ENCODE measurements around the gene IRF2. TPM values are rescaled to one million over a fixed set of nuclear protein-coding genes. Genes with fewer than 3 reads are reported as not detected.

The IRF2 gene
- total and polyA plus RNA-seq, 5 donors = 16.8 to 39.3 (median 28.3) TPM

- Histone ChIP-seq H3K4me3 (ENCODE audit: low read length) (no peak overlapping the region), H3K9me3 (ENCODE audit: control insufficient read depth, low read length) (no peaks in the 10 kb centered on the region), H3K27ac (ENCODE audit: low read length) (no peak overlapping the region), H3K4me1 (ENCODE audit: control insufficient read depth, insufficient read depth, low read length) (peaks cover 24% of the 10 kb centered on the region), H3K27me3 (ENCODE audit: control insufficient read depth, insufficient read depth) (no peaks in the 10 kb centered on the region)
- WGBS = 88% methylated on average over 8 of the region's 8 CpGs
- intact Hi-C loops (cut with DNase I) = no loop called here
- no peak for DNase-seq
- no peak for ATAC-seq
Measured at GRCh38 chr4:184440595-184441358, 33.6 kb downstream of the IRF2 start.

GRCh38 chr4:184439856-184440594 lies 34.3 kb downstream of the IRF2 start:
- H3K9me3 ChIP-seq (ENCODE audit: control insufficient read depth, low read length) = no peaks in the 10 kb centered on the region

GRCh38 chr4:184439386-184439785 lies 35.0 kb downstream of the IRF2 start:
- H3K27ac ChIP-seq (ENCODE audit: low read length) = no peak overlapping the region
- peaks cover 20% of the 10 kb centered on the region for H3K4me1 ChIP-seq (ENCODE audit: control insufficient read depth, insufficient read depth, low read length)
- ATAC-seq = no peak
- H3K27me3 ChIP-seq (ENCODE audit: control insufficient read depth, insufficient read depth) = no peaks in the 10 kb centered on the region
- intact Hi-C loops (cut with DNase I) = no loop called here
- no peaks in the 10 kb centered on the region for H3K9me3 ChIP-seq (ENCODE audit: control insufficient read depth, low read length)
- DNase-seq = no peak
- no peak overlapping the region for H3K4me3 ChIP-seq (ENCODE audit: low read length)
- 78% methylated on average over 4 of the region's 4 CpGs for WGBS

More at GRCh38 chr4:184439856-184440594, 34.3 kb downstream of the IRF2 start:
- DNase-seq (peak in 2 of 3 donors; percentile 61 to 64), ATAC-seq (peak in 1 of 2 donors; percentile 62)
- Histone ChIP-seq H3K27ac (ENCODE audit: low read length) (no peak overlapping the region), H3K4me3 (ENCODE audit: low read length) (no peak overlapping the region), H3K27me3 (ENCODE audit: control insufficient read depth, insufficient read depth) (no peaks in the 10 kb centered on the region), H3K4me1 (ENCODE audit: control insufficient read depth, insufficient read depth, low read length) (peaks cover 23% of the 10 kb centered on the region)
- whole genome bisulfite sequencing = 57% methylated on average over 20 of the region's 20 CpGs
- intact Hi-C loops (cut with DNase I) = no loop called here

GRCh38 chr4:184438375-184438774 lies 36.0 kb downstream of the IRF2 start:
- Histone ChIP-seq H3K4me1 (ENCODE audit: control insufficient read depth, insufficient read depth, low read length) (peaks cover 20% of the 10 kb centered on the region), H3K27ac (ENCODE audit: low read length) (no peak overlapping the region), H3K4me3 (ENCODE audit: low read length) (no peak overlapping the region), H3K27me3 (ENCODE audit: control insufficient read depth, insufficient read depth) (no peaks in the 10 kb centered on the region), H3K9me3 (ENCODE audit: control insufficient read depth, low read length) (no peaks in the 10 kb centered on the region)
- no peak for ATAC-seq
- intact Hi-C loops (cut with DNase I) = no loop called here
- DNase-seq = peak in 1 of 3 donors; percentile 53
- 66% methylated on average over 9 of the region's 9 CpGs for WGBS

GRCh38 chr4:184437565-184438265 lies 36.6 kb downstream of the IRF2 start:
- no peaks in the 10 kb centered on the region for H3K27me3 ChIP-seq (ENCODE audit: control insufficient read depth, insufficient read depth)
- no peak overlapping the region for H3K27ac ChIP-seq (ENCODE audit: low read length)
- no peaks in the 10 kb centered on the region for H3K9me3 ChIP-seq (ENCODE audit: control insufficient read depth, low read length)
- 65% methylated on average over 11 of the region's 11 CpGs for WGBS
- no peak for DNase-seq
- H3K4me3 ChIP-seq (ENCODE audit: low read length) = no peak overlapping the region
- H3K4me1 ChIP-seq (ENCODE audit: control insufficient read depth, insufficient read depth, low read length) = peaks cover 20% of the 10 kb centered on the region
- no peak for ATAC-seq
- intact Hi-C loops (cut with DNase I) = no loop called here

- no peak overlapping the region for H3K4me3 ChIP-seq (ENCODE audit: low read length)
- peaks cover 19% of the 10 kb centered on the region for H3K4me1 ChIP-seq (ENCODE audit: control insufficient read depth, insufficient read depth, low read length)
- no peaks in the 10 kb centered on the region for H3K27me3 ChIP-seq (ENCODE audit: control insufficient read depth, insufficient read depth)
- intact Hi-C loops (cut with DNase I) = no loop called here
- WGBS = 75% methylated on average over 6 of the region's 6 CpGs
- DNase-seq (no peak), ATAC-seq (no peak)
- no peaks in the 10 kb centered on the region for H3K9me3 ChIP-seq (ENCODE audit: control insufficient read depth, low read length)
- H3K27ac ChIP-seq (ENCODE audit: low read length) = no peak overlapping the region
Measured at GRCh38 chr4:184434501-184435066, 39.8 kb downstream of the IRF2 start.

- peaks cover 19% of the 10 kb centered on the region for H3K4me1 ChIP-seq (ENCODE audit: control insufficient read depth, insufficient read depth, low read length)
- DNase-seq (no peak), ATAC-seq (no peak)
- no peak overlapping the region for H3K4me3 ChIP-seq (ENCODE audit: low read length)
- intact Hi-C loops (cut with DNase I) = no loop called here
- no peak overlapping the region for H3K27ac ChIP-seq (ENCODE audit: low read length)
- H3K9me3 ChIP-seq (ENCODE audit: control insufficient read depth, low read length) = no peaks in the 10 kb centered on the region
- H3K27me3 ChIP-seq (ENCODE audit: control insufficient read depth, insufficient read depth) = no peaks in the 10 kb centered on the region
- WGBS = 95% methylated on average over 13 of the region's 13 CpGs
Measured at GRCh38 chr4:184434021-184434420, 40.3 kb downstream of the IRF2 start.

GRCh38 chr4:184433258-184433892 lies 41.0 kb downstream of the IRF2 start:
- peaks cover 15% of the 10 kb centered on the region for H3K4me1 ChIP-seq (ENCODE audit: control insufficient read depth, insufficient read depth, low read length)
- H3K4me3 ChIP-seq (ENCODE audit: low read length) = no peak overlapping the region
- H3K9me3 ChIP-seq (ENCODE audit: control insufficient read depth, low read length) = no peaks in the 10 kb centered on the region
- ATAC-seq (no peak), DNase-seq (peak in 1 of 3 donors; percentile 36)
- intact Hi-C loops (cut with DNase I) = no loop called here
- no peaks in the 10 kb centered on the region for H3K27me3 ChIP-seq (ENCODE audit: control insufficient read depth, insufficient read depth)
- no peak overlapping the region for H3K27ac ChIP-seq (ENCODE audit: low read length)
- WGBS = 94% methylated on average over 17 of the region's 17 CpGs

- ATAC-seq = no peak
- peak in 1 of 3 donors; percentile 54 for DNase-seq
- H3K4me3 ChIP-seq (ENCODE audit: low read length) = no peak overlapping the region
- H3K27me3 ChIP-seq (ENCODE audit: control insufficient read depth, insufficient read depth) = no peaks in the 10 kb centered on the region
- no peaks in the 10 kb centered on the region for H3K9me3 ChIP-seq (ENCODE audit: control insufficient read depth, low read length)
- no peak overlapping the region for H3K27ac ChIP-seq (ENCODE audit: low read length)
- WGBS = 90% methylated on average over 16 of the region's 16 CpGs
- intact Hi-C loops (cut with DNase I) = no loop called here
- peaks cover 12% of the 10 kb centered on the region for H3K4me1 ChIP-seq (ENCODE audit: control insufficient read depth, insufficient read depth, low read length)
Measured at GRCh38 chr4:184432127-184432922, 42.0 kb downstream of the IRF2 start.

GRCh38 chr4:184430163-184430562 lies 44.2 kb downstream of the IRF2 start:
- 83% methylated on average over 6 of the region's 6 CpGs for WGBS
- Histone ChIP-seq H3K27me3 (ENCODE audit: control insufficient read depth, insufficient read depth) (no peaks in the 10 kb centered on the region), H3K4me3 (ENCODE audit: low read length) (no peak overlapping the region), H3K4me1 (ENCODE audit: control insufficient read depth, insufficient read depth, low read length) (peaks cover 12% of the 10 kb centered on the region), H3K27ac (ENCODE audit: low read length) (no peak overlapping the region), H3K9me3 (ENCODE audit: control insufficient read depth, low read length) (no peaks in the 10 kb centered on the region)
- intact Hi-C loops (cut with DNase I) = no loop called here
- DNase-seq (no peak), ATAC-seq (peak in 1 of 2 donors; percentile 25)
